GM12878 (cell line): ENCODE data around the gene PARP8. TPM values are rescaled to one million over a fixed set of nuclear protein-coding genes. Genes with fewer than 3 reads are reported as not detected.

Experiments
- ATAC-seq: fragments of 200-7000 bp; cut with Tn5 transposase; 3 replicates; pipeline ENCODE4 v1.9.1; 2020; ENCODE audit warnings: mild to moderate bottlenecking, moderate library complexity
- BruUV-seq: library from RNA; stranded (reverse); fragments of 400-500 nt; replicated peaks from 2 replicates; lab custom pipeline; 2021; lab: Mats Ljungman, UMichigan
- CTCF ChIA-PET: fragments of 300-600 bp; sonication (Branson Sonifier 250); formaldehyde crosslinking; extraction: SDS; loops from one replicate; lab custom pipeline; 2021; ENCODE audit warnings: inconsistent platforms; lab: Yijun Ruan, JAX
- POLR2A ChIA-PET: fragments of 350-600 bp; formaldehyde crosslinking; extraction: SDS; loops from one replicate; lab custom pipeline; 2021; ENCODE audit warnings: inconsistent platforms; lab: Charles Lee
- RAD21 ChIA-PET: fragments of 300-600 bp; sonication (Branson Sonifier 250); formaldehyde crosslinking; loops from one replicate; lab custom pipeline; 2023; ENCODE audit warnings: antibody characterized with exemption; ENCODE audit not compliant: unreplicated experiment; lab: Charles Lee
- SMC1A ChIA-PET: fragments of 300-600 bp; sonication (Branson Sonifier 250); formaldehyde crosslinking; loops from one replicate; lab custom pipeline; 2023; ENCODE audit not compliant: unreplicated experiment, uncharacterized antibody; lab: Charles Lee
- DNase-seq: peaks from one replicate; pipeline ENCODE4 v3.0.0-alpha.2; 2011; ENCODE audit warnings: low read depth, low spot score
- FAIRE-seq: peaks from 3 replicates; lab custom pipeline; 2011; peaks lifted over from hg19 to GRCh38; lab: Jason Lieb, UNC
- H2AFZ ChIP-seq: 2 replicates; pipeline ENCODE4 v1.6.0; 2011; ENCODE audit warnings: low read depth, low read length, control low read depth; ENCODE audit not compliant: control insufficient read depth
- H3K27ac ChIP-seq: 2 replicates; pipeline ENCODE4 v1.5.1; 2011; ENCODE audit warnings: control low read depth; ENCODE audit not compliant: control insufficient read depth, insufficient read depth
- H3K27me3 ChIP-seq, 2 experiments: replicated peaks in 1 of 2; 2 replicates each; pipeline versions ENCODE4 v1.6.0 to v1.6.1; 2011; ENCODE audit warnings: low read length in 1 of 2; ENCODE audit not compliant: control insufficient read depth in 2 of 2, insufficient read depth in 2 of 2
- H3K36me3 ChIP-seq, 2 experiments: 2 replicates each; pipeline ENCODE4 v1.5.1; 2011; ENCODE audit warnings: low read length in 1 of 2; ENCODE audit not compliant: control insufficient read depth in 2 of 2, insufficient read depth in 2 of 2
- H3K4me1 ChIP-seq: 2 replicates; pipeline ENCODE4 v1.6.1; 2011; ENCODE audit warnings: mild to moderate bottlenecking, low read length, moderate library complexity, mixed read lengths; ENCODE audit not compliant: control insufficient read depth, insufficient read depth
- H3K4me2 ChIP-seq: 2 replicates; pipeline ENCODE4 v1.6.0; 2011; ENCODE audit warnings: control low read depth; ENCODE audit not compliant: control insufficient read depth, insufficient read depth
- H3K4me3 ChIP-seq: fragments of 200-600 bp; sonication (generic); 2 replicates; pipeline ENCODE4 v1.5.1; 2016
- H3K79me2 ChIP-seq: 2 replicates; pipeline ENCODE4 v1.6.0; 2011; ENCODE audit warnings: low read length; ENCODE audit not compliant: control insufficient read depth, insufficient read depth
- H3K9ac ChIP-seq: 2 replicates; pipeline ENCODE4 v1.8.0; 2011; ENCODE audit warnings: low read length, control low read depth, mixed read lengths; ENCODE audit not compliant: control insufficient read depth, insufficient read depth
- H3K9me3 ChIP-seq: replicated peaks from 3 replicates; pipeline ENCODE4 v1.5.1; 2011; ENCODE audit warnings: mild to moderate bottlenecking, low read length; ENCODE audit not compliant: control insufficient read depth, insufficient read depth
- H4K20me1 ChIP-seq: 2 replicates; pipeline ENCODE4 v1.6.0; 2011; ENCODE audit not compliant: control insufficient read depth, insufficient read depth
- BCL11A ChIP-seq: IDR thresholded peaks from 2 replicates; pipeline ENCODE4 v1.6.1; 2011; ENCODE audit warnings: low read depth, low read length
- CEBPZ ChIP-seq: fragments of 150-350 bp; IDR thresholded peaks from 2 replicates; pipeline ENCODE4 v1.6.1; 2016; ENCODE audit warnings: low read depth, low read length
- CUX1 ChIP-seq: IDR thresholded peaks from 2 replicates; pipeline ENCODE4 v1.6.1; 2012; ENCODE audit warnings: improper control_type of control experiment, low read depth, low read length; ENCODE audit not compliant: insufficient replicate concordance
- DPF2 ChIP-seq: fragments of 450-650 bp; IDR thresholded peaks from 2 replicates; pipeline ENCODE4 v1.6.1; 2017; ENCODE audit warnings: mild to moderate bottlenecking
- E2F4 ChIP-seq: IDR thresholded peaks from 2 replicates; pipeline ENCODE4 v1.6.1; 2012; ENCODE audit warnings: low read depth, low read length, improper control_type of control experiment
- EZH2 ChIP-seq: IDR thresholded peaks from 2 replicates; pipeline ENCODE4 v1.6.1; 2012; ENCODE audit warnings: low read depth, mild to moderate bottlenecking, control low read depth, inconsistent platforms, low read length, borderline replicate concordance; ENCODE audit not compliant: control insufficient read depth
- FOXM1 ChIP-seq: IDR thresholded peaks from 2 replicates; pipeline ENCODE4 v1.6.1; 2012; ENCODE audit warnings: low read depth, mild to moderate bottlenecking, inconsistent platforms, low read length, moderate library complexity
- KLF5 ChIP-seq: fragments of 450-650 bp; IDR thresholded peaks from 2 replicates; pipeline ENCODE4 v1.6.1; 2014; ENCODE audit warnings: mild to moderate bottlenecking; ENCODE audit not compliant: partially characterized antibody
- NR2F1 ChIP-seq: fragments of 450-650 bp; conservative IDR thresholded peaks from 2 replicates; pipeline ENCODE4 v1.6.1; 2017; ENCODE audit warnings: mild to moderate bottlenecking
- PKNOX1 ChIP-seq: fragments of 450-650 bp; IDR thresholded peaks from 2 replicates; pipeline ENCODE4 v1.6.1; 2016; ENCODE audit warnings: mild to moderate bottlenecking
- RUNX3 ChIP-seq: IDR thresholded peaks from 2 replicates; pipeline ENCODE4 v1.6.1; 2012; ENCODE audit warnings: low read length, inconsistent platforms
- TCF12 ChIP-seq: IDR thresholded peaks from 2 replicates; pipeline ENCODE4 v1.6.1; 2011; ENCODE audit warnings: low read depth, mild to moderate bottlenecking, low read length
- TCF7 ChIP-seq: IDR thresholded peaks from 2 replicates; pipeline ENCODE4 v1.6.1; 2014; ENCODE audit warnings: antibody characterized with exemption, borderline replicate concordance
- WGBS: methylation state at CpG from one replicate; pipeline ENCODE4 v1.1.6; 2016; ENCODE audit warnings: low lambda C conversion rate; ENCODE audit not compliant: insufficient replicate concordance, insufficient coverage; ENCODE audit errors: missing lambda C conversion rate; 5-methylcytosine and 5-hydroxymethylcytosine counted together
- in situ Hi-C: fragments of 300-500 bp; cut with MboI; formaldehyde crosslinking; loops from 9 replicates; pipeline ENCODE4 v1.14.3; 2018; ENCODE audit warnings: mixed read lengths
- intact Hi-C: fragments of 100-400 bp; cut with micrococcal nuclease; formaldehyde crosslinking; loops from one replicate; pipeline ENCODE4 v1.14.2; 2022; ENCODE audit not compliant: unreplicated experiment
- polyA plus RNA-seq, 11 experiments: library from polyadenylated mRNA; depleted of rRNA in 4 of 11; unstranded in 6 of 11; stranded (reverse) in 5 of 11; fragments of >200 nt; fragmentation: Nextera tagmentation in 4 of 11; fragmentation: Illumina TruSeq in 1 of 11; extraction: Ambion mirVana in 4 of 11; extraction: Trizol in 1 of 11; gene quantifications; 1 replicate in 1 of 11; 2 replicates in 10 of 11; pipeline versions ENCODE4 v1.2.1 to v1.2.3, GENCODE V29; 2011 to 2016; ENCODE audit warnings: inconsistent platforms in 2 of 11, missing spikeins in 2 of 11, low read depth in 1 of 11
- total RNA-seq, 4 experiments: library from RNA; depleted of rRNA in 3 of 4; stranded (reverse); fragments of >200 nt in 3 of 4; fragmentation: Illumina TruSeq in 1 of 4; extraction: Trizol in 1 of 4; gene quantifications; 2 replicates each; pipeline versions ENCODE4 v1.2.1 to v1.2.3, GENCODE V29; 2013 to 2021

The PARP8 gene
- total and polyA plus RNA-seq, 10 of the 15 experiments (the other 5 are each of a cell fraction or from before 2014, with no cell fraction given), result 9.1 to 65.2 (median 20.6) TPM

- SMC1A ChIA-PET, result no interaction called here
- CTCF ChIA-PET, result no interaction called here
- intact Hi-C loops, result no loop called here
Measured at GRCh38 chr5:50888751-50889150, 222.3 kb downstream of the PARP8 start.

More at GRCh38 chr5:50888751-50889150, 222.3 kb downstream of the PARP8 start:
- Histone ChIP-seq H3K79me2 (no peaks in the 10 kb centered on the region), H3K27me3 (no peaks in the 10 kb centered on the region), H3K27ac (no peak overlapping the region), H3K4me3 (no peak overlapping the region), H3K9ac (no peak overlapping the region), H3K36me3 (no peaks in the 10 kb centered on the region), H4K20me1 (no peaks in the 10 kb centered on the region), H3K9me3 (no peaks in the 10 kb centered on the region), H3K4me1 (no peaks in the 10 kb centered on the region), H2AFZ (no peak overlapping the region), H3K4me2 (no peak overlapping the region)
- ATAC-seq (no peak), DNase-seq (no peak), FAIRE-seq (no peak)
- 0% methylated on average over 1 of the region's 1 CpG for WGBS
- in situ Hi-C loops, result no loop called here
- POLR2A ChIA-PET, result no interaction called here
- RAD21 ChIA-PET, result no interaction called here
- no TSS peak for BruUV-seq
- TF ChIP-seq RUNX3 (no peak), CUX1 (no peak), NR2F1 (no peak), DPF2 (no peak), E2F4 (no peak), TCF12 (no peak), EZH2 (no peak), CEBPZ (no peak), FOXM1 (no peak), TCF7 (no peak), BCL11A (no peak), KLF5 (no peak), PKNOX1 (no peak)
